ENCODE measurements around the gene HOXC5.
A peak's percentile ranks its signal among the peaks of the same experiment; 100 is the strongest.

The HOXC5 gene

DNA sequence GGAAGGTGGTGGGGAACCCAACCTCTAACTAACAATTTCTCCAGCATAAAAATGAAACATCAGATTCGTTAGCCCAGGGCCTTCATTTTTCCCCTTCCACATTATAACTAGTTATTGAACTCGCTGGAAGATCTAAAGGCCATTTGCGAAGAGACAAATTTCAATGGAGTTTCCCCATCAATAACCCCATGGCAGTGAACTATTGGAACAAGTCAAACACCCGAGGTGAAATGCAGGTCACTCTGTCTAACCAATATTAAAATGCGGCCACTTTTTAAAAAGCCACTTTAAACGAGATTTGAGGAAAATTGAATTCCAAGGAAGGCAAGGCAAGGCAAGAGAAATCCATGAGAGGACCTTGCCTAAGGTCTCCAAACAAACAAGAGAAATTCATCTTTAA lies 16.3 kb downstream of the HOXC5 start:
- no peak for DNase-seq

DNA sequence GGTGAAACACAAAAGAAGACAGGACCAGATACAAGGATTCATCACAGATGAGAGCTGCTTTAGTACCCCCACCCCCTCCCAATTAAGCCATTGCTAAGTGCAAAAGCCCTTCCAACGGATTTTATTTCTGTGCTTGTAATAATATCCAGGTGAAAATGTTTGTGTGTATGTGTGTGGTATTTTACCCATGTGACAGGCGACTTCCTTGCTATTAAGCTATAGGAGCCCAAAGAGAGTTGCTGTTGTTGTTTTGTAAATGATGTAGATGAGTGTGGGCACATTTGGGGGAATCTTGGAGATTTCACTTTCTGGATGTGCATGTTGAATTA lies 17.6 kb downstream of the HOXC5 start:
- no peak for DNase-seq

DNA sequence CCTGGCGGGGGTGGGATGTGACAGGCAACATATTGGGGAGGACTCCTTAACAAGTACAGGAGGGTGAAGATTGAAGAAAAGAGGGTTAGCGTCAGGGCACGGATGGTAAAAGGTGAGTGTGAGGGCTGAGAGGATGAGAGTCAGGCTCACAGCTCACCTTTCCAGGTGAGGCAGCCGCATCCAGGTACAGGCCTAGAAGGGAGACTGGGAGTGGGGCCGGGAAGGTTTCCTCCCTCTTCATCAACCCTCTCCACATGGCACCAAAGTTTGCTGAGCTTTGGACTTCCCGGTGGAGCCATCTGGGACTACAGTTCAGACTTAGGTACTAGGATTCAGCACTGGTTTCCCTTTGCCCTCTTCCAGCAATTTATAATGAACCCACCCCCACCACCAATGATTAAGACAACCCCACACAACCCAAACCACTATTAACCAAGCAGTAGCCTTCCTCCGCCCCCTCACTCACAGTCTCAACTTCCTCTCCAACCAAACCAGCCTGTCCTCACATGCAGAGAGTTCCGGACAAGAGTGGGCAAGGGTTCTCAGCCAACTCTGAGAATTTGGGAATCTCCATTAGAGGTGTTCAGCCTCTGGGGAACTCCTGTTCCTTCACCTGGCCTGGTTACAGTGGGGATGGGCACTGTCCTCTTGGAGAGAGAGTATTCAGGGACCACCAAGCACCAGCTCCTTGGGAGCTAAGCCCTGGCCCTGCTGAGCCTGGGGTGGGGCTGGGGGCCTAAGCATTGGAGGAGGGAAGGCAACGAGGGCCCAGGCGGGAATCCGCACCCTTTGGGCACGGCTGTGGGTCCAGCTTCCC lies 18.4 kb downstream of the HOXC5 start:
- no peak for DNase-seq

DNA sequence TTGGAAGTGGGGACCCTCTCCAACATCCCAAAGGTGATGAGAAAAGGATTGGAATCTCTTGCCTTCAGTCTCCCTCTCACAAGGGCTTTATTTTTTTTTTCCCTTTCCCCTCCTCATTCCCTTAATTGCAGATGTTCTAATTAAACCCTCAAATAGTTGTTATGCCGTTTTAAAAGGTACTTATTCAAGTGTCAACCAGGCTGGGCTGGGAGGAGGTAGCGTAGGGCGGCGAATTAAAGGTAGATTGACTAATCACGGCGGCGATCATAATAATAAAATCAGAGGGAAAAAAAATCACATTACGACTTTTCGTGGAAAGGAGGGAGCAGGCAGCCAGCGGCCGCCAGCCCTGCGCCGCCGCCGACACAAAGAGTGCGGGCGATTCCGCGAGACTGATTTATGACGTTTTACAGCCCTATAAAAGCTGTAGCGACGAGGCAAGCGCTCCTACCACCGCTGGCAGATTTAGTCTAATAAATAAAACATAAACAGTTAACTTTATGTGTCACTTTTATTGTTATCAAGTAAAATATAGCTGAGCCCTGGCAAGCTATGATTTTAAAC lies 19.1 kb downstream of the HOXC5 start:
- DNase-seq = peak in 1 of 2 experiments; percentile 13

DNA sequence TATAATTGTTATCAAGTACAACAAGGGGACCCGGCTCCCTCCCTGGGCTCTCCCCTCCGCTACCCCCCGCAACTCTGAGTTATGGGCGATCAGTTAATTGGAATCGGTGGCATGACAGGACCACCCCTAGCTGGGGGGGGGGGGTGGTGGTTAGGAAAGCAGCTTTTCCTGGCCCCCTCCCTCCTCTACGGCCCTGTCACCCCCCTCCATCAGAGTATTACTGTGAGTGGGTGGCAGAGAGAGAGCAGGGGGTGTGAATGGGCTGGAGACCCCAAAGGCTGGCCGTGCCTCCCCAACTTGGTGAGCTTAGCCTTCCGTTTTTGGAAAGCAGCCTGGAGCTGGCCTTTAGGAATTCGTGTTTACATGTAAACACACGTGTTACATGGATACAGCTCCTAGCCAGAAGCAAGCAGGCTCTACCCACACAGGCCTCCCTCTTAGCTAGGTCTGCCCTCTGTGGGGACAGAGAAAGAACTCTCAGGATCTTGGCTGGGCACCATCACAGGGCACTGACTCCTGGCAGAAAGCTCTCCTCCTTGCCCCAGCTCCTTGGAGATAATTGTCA lies 19.7 kb downstream of the HOXC5 start:
- DNase-seq = no peak

DNA sequence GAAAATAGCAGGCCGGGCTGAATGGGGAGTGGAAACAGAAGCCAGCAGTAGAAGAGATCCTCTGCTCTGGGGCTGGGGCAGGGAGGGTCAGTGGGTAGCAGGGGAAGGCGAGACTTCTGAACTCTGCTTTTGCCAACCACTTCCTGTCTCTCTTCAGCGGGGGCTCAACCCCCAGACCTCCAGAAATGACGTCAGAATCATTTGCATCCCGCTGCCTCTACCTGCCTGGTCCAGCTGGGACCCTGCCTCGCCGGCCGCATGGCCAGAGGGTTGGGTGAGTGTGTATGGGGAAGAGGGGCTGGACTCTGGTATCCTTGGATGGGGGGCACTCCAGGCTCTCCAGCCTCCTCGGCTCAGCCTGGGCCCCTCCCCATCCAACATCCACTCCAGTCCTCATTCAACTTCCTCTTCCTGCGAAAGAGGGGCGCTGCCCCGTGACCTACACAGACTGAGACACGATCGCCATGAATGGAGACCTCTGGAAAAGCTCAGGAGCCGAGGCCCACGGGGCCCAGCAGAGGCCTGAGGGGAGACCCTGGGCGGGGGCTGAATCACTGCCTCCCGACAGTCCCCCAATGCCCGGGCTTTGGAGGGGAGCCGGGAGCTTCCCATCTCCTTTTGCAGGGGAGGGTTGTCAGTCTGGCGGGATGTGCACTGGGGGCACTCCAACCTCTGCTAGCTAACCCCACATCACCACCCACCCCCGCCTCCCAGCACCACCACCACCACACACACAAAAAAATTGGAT lies 20.3 kb downstream of the HOXC5 start:
- DNase-seq = no peak

DNA sequence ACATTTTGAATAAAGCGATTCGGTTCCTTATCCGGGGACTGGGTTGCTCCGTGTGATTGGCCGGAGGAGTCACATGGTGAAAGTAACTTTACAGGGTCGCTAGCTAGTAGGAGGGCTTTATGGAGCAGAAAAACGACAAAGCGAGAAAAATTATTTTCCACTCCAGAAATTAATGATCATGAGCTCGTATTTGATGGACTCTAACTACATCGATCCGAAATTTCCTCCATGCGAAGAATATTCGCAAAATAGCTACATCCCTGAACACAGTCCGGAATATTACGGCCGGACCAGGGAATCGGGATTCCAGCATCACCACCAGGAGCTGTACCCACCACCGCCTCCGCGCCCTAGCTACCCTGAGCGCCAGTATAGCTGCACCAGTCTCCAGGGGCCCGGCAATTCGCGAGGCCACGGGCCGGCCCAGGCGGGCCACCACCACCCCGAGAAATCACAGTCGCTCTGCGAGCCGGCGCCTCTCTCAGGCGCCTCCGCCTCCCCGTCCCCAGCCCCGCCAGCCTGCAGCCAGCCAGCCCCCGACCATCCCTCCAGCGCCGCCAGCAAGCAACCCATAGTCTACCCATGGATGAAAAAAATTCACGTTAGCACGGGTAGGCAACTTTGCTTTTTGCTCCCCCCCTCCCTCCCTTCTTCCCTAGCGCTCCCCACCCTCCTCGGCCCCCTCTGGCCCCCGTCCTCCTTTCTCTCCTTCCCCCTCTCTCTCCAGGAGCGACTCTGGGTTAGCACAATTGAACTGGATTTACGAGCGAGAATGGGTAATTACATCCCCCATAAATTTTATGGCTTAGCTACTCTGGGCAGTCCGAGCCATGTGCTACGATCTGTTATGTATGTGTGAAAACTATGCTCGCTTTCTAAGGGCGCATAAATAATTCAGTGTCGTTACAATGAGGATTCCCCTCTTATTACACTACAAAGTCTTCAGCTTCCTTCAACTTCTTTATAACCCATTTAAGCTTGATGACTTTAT lies 21.2 kb downstream of the HOXC5 start, which contains the start of gene HOXC4:
TSS of gene HOXC4 (plus strand) at position 85 of the 991 bp plus-strand sequence. CDS start at position 173, 88 bp downstream.
- peak in 1 of 2 experiments; percentile 8 for DNase-seq

DNA sequence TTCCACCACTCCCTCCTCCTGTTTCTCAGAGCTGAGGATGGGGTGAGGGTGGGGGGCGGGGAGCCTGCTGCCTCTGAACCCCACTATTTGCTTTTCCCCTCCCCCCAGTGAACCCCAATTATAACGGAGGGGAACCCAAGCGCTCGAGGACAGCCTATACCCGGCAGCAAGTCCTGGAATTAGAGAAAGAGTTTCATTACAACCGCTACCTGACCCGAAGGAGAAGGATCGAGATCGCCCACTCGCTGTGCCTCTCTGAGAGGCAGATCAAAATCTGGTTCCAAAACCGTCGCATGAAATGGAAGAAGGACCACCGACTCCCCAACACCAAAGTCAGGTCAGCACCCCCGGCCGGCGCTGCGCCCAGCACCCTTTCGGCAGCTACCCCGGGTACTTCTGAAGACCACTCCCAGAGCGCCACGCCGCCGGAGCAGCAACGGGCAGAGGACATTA lies 21.9 kb downstream of the HOXC5 start:
- DNase-seq = no peak

DNA sequence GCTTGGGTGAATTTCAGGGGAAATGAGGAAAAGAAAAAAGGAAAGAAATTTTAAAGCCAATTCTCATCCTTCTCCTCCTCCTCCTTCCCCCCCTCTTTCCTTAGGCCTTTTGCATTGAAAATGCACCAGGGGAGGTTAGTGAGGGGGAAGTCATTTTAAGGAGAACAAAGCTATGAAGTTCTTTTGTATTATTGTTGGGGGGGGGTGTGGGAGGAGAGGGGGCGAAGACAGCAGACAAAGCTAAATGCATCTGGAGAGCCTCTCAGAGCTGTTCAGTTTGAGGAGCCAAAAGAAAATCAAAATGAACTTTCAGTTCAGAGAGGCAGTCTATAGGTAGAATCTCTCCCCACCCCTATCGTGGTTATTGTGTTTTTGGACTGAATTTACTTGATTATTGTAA lies 22.7 kb downstream of the HOXC5 start:
- no peak for DNase-seq

DNA sequence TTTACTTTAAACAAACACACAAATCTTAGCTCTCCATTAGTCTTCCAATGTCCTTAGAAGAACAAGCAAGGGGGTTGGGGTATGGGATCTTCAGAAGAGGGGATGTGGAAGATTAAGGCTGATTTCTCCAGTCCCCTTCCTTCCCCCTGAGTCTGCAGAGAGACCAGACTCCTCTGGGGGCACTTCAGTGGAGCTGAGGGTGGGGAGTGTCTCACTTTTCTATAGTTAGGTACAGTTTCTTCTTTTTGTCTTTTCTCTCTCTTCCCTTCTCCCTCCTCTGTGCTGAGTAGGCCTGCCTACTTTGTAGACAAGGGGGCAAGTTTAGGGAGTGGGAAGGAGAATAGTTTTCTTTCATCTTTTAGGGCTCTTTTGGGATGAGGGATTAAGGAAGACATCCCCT lies 23.3 kb downstream of the HOXC5 start:
- no peak for DNase-seq

DNA sequence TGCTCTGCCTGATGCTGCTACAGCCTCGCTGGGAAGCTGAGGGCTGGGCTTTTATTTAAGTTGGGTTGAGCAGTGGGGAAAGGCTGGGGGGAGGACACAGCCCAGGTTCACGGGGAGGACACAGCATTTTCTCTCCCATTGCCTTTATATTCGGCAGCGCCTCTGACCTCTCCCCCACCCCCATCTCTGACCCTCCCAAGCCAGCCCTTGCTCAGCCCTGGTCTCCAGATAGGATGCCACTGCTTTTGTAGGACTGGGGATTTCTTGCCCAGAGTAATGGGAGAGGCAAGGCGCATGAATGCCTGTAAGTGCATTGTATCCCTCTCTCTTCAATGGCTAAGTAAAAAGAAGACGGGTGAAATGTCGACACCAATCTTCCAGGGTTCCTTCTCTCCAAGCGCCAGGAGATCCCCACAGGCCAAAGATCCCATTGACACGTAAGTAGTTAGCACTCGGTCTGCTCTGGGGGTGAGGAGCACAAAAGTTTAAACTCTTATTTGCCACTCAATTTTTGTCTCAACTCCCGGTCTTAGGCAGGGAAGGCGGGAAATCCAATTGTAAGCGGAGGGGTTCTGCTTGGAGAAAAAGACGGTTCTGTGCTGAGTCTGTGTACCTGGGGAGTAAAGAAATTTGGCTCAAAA lies 25.4 kb downstream of the HOXC5 start:
- no peak for DNase-seq

DNA sequence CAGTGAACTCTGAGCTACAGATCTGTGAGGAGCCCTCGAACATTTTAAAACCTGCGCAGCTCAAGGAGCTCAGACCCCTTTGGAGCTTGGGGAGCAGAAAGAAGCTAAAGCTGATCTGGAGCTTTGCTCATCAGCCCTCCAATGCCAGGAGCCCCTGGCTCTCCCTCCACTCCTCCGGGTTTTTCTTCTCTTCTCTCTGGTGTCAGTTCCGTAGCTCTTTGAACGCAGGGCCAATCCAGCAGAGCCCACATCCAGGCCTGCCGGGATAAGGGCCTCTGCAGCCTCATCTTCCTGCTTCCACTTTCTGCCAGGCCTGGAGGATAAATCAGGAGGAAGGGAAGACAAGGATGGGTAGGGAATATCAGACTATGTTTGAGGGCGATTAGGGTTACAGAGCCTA lies 26.8 kb downstream of the HOXC5 start:
- DNase-seq = no peak

DNA sequence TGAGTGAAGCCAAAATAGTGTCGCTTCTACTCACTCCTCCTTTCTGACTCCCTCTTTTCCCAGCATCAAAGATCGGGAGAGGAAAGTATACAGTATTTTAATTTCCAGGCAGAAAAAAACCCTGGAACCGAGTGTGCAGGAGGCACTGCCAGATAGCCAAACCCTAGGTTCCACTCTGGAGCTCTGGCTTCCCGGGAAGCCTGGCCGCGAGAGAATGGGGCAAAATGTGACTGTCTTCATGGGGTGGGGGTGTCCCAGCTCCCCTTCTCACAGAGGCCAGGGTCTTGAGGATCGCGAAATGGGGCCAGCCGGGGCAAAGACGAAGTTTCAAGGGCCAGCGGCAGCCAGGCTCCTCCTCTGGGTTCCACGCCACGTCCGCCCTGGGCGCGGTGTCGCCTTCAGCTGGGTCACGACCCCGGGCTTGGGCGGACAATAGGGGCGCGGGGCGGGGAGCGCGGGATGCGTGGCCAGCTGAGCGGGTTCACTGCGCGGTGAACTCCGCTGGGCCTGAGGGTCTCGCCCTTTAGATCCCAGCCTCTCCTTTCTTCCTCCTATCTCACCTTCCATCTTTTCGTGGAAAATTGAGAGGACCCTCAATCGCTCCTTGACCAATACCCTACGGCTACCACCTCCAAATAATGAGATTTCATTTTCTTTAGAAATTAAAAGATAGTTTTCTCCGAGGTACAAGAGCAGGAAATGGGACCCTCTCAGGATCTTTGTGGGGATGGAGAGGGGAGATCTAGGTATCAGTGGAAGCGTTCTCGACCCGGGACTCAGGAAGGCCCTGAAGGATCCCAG lies 27.5 kb downstream of the HOXC5 start:
- no peak for DNase-seq

DNA sequence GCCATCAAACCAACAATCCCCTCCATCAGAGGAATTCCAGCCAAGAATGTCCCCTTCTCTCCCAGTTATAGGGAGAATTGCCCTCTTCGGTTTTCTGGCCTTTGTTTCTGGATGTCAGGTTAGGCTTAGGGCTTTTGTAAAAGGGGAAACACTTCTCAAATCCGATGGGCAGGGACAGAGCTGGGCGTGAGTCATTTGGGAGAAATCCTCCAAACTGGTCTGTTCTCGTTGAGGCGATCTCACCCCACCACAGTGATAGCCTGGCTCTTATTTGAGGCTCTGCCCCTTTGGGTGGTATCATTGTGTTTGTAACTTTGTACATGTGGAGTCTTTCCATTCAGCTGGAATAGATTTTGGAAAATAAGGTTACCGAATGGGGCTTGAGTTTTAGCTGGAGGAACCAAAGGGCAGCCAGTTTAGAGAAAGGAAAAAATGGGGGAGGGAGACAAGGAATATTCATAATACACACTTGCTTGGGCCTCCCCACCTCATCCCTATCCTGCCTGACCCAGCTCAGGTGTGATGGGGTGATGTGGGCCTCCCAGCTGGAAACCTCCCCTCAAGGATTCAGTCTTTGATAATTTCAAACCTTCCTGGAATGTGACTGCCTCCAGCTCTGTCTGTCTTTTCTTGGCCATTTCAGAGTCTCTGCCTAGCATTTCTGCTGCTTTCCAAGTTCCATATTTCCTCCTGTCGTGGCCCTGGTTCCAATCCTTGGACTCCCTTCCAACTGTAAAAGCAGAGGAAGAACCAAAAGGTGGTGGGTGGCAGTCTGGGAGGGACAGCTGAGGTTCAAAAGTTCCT lies 28.3 kb downstream of the HOXC5 start:
- DNase-seq = no peak

DNA sequence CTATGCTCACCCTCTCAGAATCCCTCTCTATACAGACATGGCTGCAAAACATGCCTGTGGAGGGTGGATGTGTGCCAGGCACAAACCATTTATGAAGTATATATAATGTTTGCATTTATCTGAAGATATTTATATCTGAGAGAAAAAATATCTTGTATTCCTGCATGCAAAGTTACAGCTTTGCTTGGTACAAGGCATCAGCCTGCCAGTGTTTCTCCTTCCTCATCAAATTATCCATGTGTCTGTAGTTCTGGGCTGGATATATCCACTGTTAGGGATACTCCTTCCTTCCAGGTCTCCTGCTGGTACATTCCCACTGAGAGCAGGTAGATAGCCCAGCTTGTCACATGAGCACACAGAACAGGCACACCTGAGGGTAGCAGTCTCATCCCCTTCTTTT lies 32.8 kb downstream of the HOXC5 start:
- DNase-seq = no peak

DNA sequence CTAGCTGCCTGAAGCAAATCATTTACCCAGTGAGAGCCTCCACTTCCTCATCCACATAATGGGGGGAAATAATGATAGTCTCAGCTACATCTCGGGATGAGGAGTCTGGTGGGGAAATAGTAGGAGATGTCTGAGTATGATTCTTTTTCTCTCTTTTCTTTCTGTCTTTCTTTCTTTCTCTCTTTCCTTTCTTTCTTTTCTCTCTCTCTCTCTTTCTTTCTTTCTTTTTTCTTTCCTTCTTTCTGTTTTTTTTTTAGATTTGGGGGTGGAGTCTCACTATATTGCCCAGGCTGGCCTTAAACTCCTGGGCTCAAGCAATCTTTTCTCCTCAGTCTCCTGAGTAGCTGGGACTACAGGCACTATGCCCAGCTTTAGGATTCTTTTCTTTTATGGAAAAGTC lies 33.6 kb downstream of the HOXC5 start:
- no peak for DNase-seq

DNA sequence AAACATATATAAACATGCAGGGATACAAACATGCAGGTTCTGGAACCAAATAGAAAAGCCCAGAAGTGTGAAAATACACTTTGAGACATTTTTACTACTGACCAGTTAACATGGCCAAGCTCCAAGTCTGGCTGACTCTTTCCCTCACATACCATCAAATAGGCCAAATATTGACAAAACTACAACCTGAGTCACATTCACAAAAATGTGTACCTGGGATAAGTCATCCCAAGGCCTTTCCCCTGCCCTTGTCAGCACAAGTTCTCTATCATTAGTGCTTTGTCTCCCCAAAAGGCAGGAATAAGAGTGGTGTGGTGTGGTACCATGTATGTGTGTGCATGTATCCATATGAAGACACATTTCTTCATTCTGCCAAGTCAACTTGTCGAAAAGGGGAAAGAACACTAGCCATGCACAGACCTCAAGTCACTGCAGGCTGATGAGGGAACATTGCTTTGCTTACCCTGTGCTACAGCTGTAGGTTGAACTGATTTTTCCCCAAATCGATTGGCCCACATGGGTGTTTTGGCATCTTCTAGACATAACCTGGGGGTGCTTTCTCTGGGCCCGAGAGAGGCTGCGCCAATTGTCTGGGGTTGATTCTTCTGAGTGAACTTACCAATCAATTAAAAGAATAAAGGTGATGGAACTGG lies 35.7 kb downstream of the HOXC5 start:
- no peak for DNase-seq

DNA sequence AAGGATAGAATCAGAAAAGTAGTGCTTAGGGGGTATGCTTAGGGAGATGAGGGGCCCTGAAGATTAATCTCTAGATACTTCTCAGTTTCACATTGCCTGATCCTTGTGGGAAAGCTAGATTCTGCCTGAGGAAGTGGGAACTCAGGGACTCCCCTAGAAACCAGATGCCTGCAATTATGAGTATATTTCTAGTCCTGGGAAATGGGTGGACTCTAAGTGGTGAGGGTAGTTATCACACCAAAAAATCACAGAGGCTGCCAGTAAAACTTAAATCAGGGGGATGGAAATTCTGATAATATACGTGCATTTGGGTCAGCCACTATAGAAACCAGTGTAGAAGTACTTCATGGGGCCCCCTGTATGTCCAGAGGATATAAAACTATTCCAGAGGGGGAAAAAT lies 39.1 kb downstream of the HOXC5 start:
- no peak for DNase-seq

DNA sequence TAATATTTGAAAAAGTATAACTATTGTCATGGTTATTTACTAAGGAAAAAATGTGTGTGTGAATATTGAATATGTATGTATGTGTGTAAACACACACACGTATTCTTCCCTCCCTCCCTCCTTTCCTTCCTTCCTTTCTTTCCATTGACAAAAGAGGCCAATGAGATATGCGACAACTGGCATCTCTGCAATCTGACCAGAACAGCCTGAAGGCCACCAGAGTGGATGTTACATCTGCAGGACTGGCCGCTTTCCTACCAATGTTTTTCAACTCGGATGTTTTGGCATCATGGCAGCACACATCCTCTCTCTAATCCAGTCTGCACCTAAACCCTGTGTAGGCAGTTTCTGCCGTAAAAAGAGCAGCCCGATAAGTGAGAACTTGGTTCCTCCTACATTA lies 41.5 kb downstream of the HOXC5 start:
- DNase-seq = no peak

DNA sequence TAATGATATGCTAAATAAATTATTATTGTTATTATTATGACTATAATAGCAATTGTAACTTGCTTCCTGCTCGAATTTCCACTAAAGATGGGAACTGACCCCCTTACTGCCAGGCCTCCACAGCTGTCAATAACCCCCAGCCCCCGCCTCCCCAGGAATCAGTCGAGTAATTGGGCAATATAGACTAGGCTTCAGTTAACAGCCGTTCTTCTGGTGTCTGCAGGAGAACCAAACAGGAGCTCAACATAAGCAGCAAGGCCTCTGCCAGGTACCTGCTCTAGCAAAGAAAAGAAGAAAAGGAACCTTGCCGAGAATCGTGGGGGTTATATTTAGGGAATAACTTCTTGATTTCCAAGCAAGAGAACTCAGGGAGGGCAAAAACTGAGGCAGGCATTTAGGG lies 42.6 kb downstream of the HOXC5 start:
- no peak for DNase-seq
